GM10248 (cell line): Measurements from ENCODE around the gene FXYD4.
A peak's percentile ranks its signal among the peaks of the same experiment; 100 is the strongest.

Source experiments
- CTCF ChIA-PET: fragments of 300-600 bp; sonication (Branson Sonifier 250); formaldehyde crosslinking; extraction: SDS; loops from one replicate; lab custom pipeline; 2021; ENCODE audit warnings: antibody characterized with exemption; lab: Yijun Ruan, JAX
- POLR2A ChIA-PET: fragments of 350-650 bp; sonication (Branson Sonifier 250); formaldehyde crosslinking; extraction: SDS; loops from one replicate; lab custom pipeline; 2020; ENCODE audit warnings: antibody characterized with exemption; lab: Yijun Ruan, JAX
- DNase-seq: peaks from one replicate; pipeline ENCODE4 v3.0.0; 2012; ENCODE audit errors: extremely low spot score
- TF ChIP-seq, protein P1 (sequence below): IDR thresholded peaks from 2 replicates; pipeline ENCODE4 v1.5.1; 2012; ENCODE audit warnings: mild to moderate bottlenecking, low read depth; ENCODE audit errors: extremely low read depth, missing control alignments, control extremely low read depth

Gene FXYD4

DNA sequence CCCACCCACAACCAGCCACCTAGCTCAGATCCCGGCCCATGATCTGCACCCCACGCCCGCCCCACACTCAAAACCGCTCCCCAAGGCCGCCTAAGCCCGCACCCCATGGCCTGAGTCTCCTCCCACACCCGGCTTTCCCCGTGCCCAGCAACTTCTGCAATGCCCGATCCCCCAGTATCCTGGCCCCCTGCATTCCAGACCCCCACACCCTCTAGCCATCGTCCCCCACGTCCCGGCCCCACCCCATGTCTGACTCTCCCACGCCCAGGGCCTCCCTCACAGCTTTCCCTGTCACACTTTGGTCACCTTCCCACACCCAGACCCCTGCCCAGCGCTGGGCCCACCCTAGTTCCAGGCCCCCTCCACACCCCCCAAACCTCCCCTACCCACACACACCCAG, 20.1 kb upstream of the FXYD4 start:
- ChIA-PET POLR2A (no interaction called here), CTCF (interaction anchor here (3.8 kb wide), 1 partner anchor 59 kb away, joined by 16 read pairs; no protein-coding TSS in a partner anchor)

DNA sequence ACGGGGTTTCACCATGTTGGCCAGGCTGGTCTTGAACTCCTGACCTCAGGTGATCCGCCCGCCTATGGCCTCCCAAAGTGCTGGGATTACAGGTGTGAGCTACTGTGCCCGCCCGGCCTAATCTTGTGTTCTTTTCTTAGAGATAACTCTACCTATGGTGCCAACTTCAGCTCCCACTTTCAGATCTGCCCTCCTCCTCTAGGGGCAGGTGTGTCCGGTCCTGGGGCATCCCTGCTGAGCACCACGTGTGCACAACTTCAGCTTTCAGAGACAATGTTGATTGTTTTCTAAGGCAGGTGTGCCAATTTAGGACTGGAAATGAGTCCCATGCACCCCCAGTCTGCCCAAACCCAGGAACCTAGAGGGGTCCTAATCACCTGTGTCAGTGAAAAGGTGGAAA, 18.5 kb upstream of the FXYD4 start:
- ChIA-PET POLR2A (no interaction called here), CTCF (interaction anchor here (3.8 kb wide), 1 partner anchor 60 kb away, joined by 16 read pairs; no protein-coding TSS in a partner anchor)
- DNase-seq: peak; percentile 2
- TF ChIP-seq, protein P1, sequence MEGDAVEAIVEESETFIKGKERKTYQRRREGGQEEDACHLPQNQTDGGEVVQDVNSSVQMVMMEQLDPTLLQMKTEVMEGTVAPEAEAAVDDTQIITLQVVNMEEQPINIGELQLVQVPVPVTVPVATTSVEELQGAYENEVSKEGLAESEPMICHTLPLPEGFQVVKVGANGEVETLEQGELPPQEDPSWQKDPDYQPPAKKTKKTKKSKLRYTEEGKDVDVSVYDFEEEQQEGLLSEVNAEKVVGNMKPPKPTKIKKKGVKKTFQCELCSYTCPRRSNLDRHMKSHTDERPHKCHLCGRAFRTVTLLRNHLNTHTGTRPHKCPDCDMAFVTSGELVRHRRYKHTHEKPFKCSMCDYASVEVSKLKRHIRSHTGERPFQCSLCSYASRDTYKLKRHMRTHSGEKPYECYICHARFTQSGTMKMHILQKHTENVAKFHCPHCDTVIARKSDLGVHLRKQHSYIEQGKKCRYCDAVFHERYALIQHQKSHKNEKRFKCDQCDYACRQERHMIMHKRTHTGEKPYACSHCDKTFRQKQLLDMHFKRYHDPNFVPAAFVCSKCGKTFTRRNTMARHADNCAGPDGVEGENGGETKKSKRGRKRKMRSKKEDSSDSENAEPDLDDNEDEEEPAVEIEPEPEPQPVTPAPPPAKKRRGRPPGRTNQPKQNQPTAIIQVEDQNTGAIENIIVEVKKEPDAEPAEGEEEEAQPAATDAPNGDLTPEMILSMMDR: no peak

More for the DNA sequence above, 20.1 kb upstream of the FXYD4 start:
- DNase-seq: no peak
- TF ChIP-seq, protein P1: no peak

DNA sequence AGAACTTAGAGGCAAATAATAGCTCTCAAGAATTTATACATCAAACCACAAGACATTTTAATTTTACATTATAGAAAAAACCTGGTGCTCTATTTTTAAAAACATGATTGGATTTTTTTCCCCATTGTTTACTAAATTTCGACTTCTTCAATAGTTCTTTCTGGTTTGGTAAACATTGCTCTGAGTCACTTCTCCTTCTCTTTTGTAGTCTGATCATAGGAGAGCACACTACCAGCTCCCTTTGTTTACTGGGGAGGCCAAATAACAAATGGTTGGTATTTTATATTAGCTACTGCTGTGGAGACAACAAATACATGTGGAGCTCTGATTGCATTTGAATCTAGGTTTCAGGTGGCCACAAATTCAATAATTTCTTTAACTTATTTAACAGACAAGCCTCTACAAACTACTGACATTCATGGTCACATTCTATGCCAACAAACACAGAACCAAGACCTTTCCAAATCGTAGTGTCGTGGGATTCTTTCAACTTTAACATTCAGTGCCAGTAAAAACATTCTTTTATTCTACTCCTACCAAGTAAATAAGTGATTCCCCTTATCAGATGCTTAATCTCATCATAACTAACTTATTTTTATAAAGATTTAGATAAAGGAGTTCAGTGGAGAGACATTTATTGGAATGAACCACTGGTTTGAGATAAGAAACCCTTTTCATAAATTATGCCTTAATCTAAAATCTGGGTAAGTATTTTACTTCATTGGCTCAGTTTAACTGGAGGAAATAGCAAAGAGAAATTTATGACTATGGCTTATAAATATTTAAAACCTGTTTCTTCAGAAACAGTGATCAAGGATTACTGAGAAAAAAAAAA, 17.7 kb upstream of the FXYD4 start:
- POLR2A ChIA-PET: no interaction called here
- peak; percentile 1 for DNase-seq
- TF ChIP-seq, protein P1: no peak
- CTCF ChIA-PET: interaction anchor here (1.4 to 3.8 kb wide), 3 partner anchors 24 to 148 kb away, joined by 3 to 16 read pairs (median 3); no protein-coding TSS in a partner anchor

DNA sequence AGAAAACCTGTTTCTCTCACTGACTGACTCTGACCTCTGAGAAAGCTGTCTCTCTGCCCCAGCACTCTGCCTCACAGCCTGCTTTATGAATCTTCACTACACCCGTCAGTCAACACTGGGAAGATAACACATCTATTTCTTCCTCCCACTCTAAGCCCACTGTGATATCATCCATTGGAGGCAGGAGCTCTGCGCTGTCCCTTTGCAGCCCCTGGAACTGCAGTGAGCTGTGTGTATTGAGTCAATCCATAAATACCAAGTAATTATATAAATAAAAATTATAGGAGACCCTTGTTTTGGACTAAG, 17.2 kb upstream of the FXYD4 start:
- ChIA-PET POLR2A (no interaction called here), CTCF (interaction anchor here (1.4 kb wide), 2 partner anchors 23 to 148 kb away, joined by 3 read pairs; no protein-coding TSS in a partner anchor)
- TF ChIP-seq, protein P1: no peak
- DNase-seq: no peak

DNA sequence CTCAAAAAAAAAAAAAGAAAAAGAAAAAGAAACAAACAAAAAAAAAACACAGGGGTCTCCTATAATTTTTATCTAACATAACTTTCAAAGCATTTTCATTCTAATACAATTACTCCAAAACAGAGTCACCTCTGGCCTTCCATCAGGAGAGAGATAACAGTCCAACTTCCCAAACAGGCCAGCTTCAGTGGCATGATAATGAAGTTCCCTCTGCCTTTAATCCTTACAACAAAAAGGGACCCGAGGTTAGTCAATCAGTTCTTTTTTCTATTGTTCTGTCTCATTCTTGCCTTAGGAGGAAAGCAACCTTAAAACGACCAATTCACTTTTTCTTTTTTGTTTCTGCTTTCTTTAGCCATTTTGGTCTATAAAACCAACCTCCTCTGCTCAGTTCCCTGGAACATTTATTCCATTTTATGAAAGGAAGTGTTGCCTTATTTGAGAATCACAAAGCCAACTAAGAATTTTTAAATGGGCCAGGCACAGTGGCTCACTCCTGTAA, 16.5 kb upstream of the FXYD4 start:
- POLR2A ChIA-PET: no interaction called here
- TF ChIP-seq, protein P1: no peak
- CTCF ChIA-PET: interaction anchor here (1.4 kb wide), 1 partner anchor 23 kb away, joined by 3 read pairs; no protein-coding TSS in a partner anchor
- DNase-seq: no peak

DNA sequence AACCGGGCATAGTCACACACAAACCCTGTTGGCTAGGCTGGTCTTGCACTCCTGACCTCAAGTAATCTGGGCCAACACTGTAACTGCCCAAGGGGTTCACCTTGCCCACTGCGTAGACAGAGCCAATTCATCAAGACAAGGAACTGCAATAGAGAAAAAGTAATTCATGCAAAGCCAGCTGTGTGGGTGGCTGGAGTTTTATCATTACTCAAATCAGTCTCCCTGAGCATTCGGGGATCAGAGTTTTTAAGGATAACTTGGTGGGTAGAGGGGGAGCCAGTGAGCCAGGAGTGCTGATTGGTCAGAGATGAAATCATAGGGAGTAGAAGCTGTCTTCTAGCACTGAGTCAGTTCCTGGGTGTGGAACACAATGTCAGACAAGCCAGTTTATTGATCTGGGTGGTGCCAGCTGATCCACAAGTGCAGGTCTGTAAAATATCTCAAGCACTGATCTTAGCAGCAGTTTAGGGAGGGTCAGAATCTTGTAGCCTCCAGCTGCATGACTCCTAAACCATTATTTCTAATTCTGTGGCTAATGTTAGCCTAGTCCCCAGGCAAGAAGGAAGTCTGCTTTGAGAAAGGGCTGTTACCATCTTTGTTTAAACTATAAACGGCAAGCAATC, 15.6 kb upstream of the FXYD4 start:
- ChIA-PET POLR2A (no interaction called here), CTCF (interaction anchor here (1.4 kb wide), 1 partner anchor 9 kb away, joined by 3 read pairs; no protein-coding TSS in a partner anchor)
- TF ChIP-seq, protein P1: no peak
- DNase-seq: no peak
